Posterior vena cava (tissue), 2 donors: ENCODE results near the gene GET3. TPM values are rescaled to one million over a fixed set of nuclear protein-coding genes. Genes with fewer than 3 reads are reported as not detected.
A peak's percentile ranks its signal among the peaks of the same experiment; 100 is the strongest.

Source experiments
- DNase-seq: peaks from one replicate; pipeline ENCODE4 v3.0.0-alpha.2; 2020; ENCODE audit warnings: low spot score
- intact Hi-C, 2 donors: fragments of 100-400 bp; cut with DNase I; formaldehyde crosslinking; loops; one replicate each; pipeline versions ENCODE4 v1.14.1 to v1.14.2; 2022 to 2023
- total RNA-seq, 2 donors: library from RNA; stranded (reverse); fragmentation: NEBNext Ultra II Directional; extraction: Animal tissue kit (Norgen Biotek cat#: 25700); gene quantifications; one replicate each; pipeline ENCODE4 v1.2.1, GENCODE V29; 2021
- donor health status: DM: yes; HTN: yes; CAD: no.
- donor health status: DM: yes; HTN: yes; CAD: no.

Gene GET3
- total RNA-seq, 2 donors from 2014 or later: 41.2 to 42.6 TPM

DNA sequence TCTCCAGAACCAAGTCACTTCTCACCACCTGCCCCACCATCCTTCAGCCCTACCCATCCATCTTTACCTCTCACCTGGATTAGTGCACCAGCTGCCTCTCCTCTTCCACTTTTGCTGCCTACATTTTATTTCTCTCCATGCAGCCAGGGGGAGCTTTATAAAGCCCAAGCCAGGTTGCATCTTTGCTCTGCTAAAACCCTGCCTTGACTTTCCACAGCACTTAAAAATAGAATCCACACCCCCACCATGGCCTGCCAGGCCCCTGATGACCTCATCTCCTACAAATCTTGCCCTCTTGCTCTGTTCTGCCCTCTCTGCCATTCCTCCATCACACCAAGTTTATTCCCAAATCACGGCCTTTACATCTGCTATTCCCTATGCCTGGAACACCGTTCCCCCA, 36.3 kb downstream of the GET3 start:
- no peak for DNase-seq
- intact Hi-C loops: no loop called here

DNA sequence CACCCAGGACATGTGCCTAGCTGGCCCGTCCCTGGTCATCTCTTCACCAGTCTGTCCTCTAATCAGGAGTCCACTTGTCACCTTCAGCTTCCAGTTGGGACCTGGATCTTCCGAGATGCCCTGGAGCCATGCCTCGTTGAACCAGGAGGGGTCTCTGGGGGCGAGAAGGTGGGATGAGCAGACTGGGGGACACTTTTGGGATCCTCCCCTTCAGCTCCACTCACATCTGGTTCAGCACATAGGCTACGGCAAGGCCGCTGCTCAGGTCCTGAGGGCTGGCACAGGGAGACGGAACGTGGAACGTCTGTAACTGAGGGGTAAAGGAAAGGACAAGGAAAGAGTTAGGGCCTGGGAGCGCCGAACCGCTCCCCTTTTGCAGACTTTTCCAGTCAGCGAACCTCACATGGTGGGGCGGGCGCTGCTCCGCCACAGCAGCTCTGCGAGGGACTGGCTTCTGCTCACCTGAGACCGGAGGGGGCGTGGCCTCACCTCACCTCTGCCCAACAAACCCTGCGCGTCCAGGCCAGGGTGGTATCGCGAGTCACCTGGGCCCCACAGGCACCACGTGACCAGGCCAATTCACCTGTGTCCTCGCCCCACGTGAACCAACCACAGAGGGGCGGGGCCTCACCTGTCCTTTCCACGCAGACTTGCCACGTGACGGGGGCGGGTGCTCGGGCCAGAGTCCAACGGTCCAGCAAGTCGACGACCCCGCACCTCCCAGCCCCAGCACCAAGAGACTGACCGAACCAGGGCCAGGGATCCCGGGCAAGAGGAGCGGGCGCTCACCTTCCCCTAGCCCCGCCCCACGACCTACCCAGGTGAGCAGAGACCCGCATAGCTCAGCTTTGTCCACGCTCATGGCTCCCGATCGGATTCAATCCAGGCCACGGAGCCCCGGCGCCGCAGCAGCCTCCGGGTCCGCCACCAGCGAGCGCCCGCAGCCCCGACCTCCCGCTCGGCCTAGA, 37.6 kb downstream of the GET3 start, which contains the start of gene HOOK2:
HOOK2 (minus strand) TSS at position 965 of the 968 bp plus-strand sequence; CDS start at position 862, 103 bp downstream.
- DNase-seq: no peak

GRCh38 chr19:12777217-12778016, 40.1 kb downstream of the GET3 start:
- DNase-seq: peak; percentile 95
- intact Hi-C loops: loop anchor here (2.0 kb wide), 2 partner anchors 17 to 19 kb away; no protein-coding TSS in a partner anchor

More for the DNA sequence above, 37.6 kb downstream of the GET3 start, which contains the start of gene HOOK2:
- intact Hi-C loops: no loop called here

- intact Hi-C loops: loop anchor here in 1 of 2 donors (2.0 kb wide), 1 partner anchor 17 kb away; no protein-coding TSS in a partner anchor
- peak; percentile 93 for DNase-seq
Observed at GRCh38 chr19:12778017-12778904, 41.0 kb downstream of the GET3 start.

DNA sequence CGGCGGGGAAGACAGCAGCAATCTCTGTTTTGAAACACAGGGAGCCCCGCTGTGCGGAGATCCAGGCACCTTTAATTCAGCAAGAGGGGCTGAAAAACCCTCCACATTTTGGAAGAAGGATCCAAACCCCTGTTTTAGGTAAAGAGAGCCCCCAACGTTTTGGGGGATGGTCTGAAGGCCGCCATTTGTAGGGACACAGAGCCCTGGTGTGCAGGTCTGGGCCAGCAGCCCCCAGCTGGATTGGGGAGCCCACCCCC, 41.5 kb downstream of the GET3 start:
- no peak for DNase-seq
- intact Hi-C loops: loop anchor here in 1 of 2 donors (2.0 kb wide), 1 partner anchor 16 kb away; no protein-coding TSS in a partner anchor

DNA sequence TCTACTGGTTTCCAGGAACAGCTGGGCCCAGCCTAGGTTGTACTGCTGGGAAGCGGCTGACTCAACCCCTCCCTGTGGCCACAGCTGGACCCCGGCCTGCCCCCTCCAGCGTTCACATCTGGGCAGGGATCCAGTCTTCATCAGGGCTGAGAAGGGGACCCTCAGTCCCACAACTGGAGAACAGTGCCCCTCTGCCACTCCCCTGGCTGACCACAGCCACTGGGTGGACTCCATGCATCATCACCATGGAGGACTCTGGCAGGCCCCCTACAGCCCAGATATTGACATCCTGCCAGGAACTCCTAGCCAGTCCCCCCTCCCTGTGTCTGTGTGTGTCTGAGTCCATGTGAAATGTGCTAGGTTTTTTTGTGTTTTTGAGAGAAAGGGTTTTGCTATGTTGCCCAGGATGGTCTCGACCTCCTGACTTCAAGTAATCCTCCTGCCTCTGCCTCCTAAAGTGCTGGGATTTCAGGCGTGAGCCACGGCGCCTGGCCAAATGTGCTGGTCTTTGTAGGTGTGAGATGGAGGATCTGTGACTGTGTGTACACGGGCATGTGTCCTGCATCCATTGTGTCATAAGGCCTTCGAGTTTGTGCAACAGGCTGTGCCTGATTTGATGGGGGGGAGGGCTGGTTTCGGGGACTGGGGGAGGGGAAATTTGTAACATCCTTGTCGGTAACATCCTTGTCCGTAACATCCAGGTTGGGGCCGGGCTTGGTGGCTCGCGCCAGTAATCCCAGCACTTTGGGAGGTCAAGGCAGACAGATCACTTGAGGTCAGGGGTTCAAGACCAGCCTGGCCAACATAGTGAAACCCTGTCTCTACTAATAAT, 42.1 kb downstream of the GET3 start:
- intact Hi-C loops: loop anchor here in 1 of 2 donors (2.0 kb wide), 1 partner anchor 15 kb away; no protein-coding TSS in a partner anchor
- peak; percentile 94 for DNase-seq

GRCh38 chr19:12782174-12782423, 44.8 kb downstream of the GET3 start:
- no peak for DNase-seq
- intact Hi-C loops: no loop called here

DNA sequence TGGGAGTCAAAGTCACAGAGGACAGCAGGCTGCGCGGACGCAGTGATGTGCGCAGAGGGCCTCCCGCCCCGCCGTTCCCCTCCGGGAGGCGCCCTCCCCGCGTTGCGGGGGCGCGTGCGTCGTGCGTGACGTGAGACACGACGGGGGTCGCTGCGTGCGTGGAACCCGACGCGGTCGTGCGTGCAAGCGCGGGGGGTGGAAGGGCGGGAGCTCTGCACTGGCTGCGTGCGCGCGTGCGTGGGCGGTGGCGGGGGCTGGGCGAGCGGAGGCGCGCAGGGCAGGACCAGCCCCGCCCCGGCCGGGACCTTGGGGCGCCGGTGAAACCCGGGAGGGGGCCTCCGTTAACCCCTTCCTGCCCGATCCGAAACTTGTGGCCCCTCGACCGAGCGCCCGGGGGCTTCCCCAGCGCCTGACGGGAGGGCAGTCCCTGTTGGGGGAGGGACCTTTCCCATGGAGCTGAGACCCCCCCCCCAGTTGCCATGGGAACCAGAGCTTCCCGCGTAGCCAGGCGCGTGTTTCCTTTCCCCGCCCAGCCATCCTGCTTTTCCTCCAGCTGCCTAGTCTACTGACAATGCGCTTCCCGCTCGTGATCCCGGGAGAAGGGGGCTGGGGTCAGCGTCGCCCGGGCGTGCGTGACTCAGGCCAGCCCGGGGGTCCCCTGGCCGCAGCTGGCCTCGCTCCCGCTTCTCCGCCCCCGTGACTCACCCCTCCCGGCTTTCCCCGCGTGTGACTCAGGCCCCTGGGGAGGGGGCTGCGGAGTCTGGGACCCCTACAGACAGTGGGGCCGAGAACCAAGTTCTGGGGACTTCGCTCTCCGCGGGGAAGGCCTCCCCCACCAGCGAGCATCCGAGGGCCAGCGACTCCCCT, 45.4 kb downstream of the GET3 start:
- DNase-seq: peak; percentile 97
- intact Hi-C loops: no loop called here

DNA sequence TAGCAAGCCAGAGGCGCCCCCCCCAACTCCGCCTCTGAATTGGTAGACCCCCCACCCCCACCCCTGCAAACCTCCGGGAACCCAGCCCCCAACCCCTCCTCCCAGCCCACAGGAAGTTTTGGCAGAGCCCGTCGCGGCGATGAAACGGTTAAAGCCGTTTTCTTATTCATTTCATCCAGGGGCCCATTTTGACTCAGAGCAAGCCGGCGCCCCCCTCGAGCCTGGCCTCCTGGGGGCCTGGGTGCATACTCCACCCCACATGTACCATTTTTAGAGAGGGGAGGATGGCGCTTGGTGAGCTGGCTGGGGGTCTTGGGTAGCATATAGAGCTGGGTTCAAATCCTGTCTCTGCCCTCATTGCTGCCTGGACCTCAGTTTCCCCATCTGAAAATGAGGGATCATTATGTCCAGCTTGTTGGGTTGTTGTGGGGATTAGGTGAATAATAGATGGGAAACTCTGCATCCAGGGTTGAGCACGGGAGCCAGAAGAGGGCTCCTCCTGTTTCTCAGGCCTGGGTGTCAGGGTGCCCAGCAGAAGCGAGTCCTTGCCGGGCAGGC, 46.1 kb downstream of the GET3 start:
- intact Hi-C loops: no loop called here
- DNase-seq: no peak

GRCh38 chr19:12783849-12784393, 46.6 kb downstream of the GET3 start:
- intact Hi-C loops: no loop called here
- DNase-seq: peak; percentile 90

DNA sequence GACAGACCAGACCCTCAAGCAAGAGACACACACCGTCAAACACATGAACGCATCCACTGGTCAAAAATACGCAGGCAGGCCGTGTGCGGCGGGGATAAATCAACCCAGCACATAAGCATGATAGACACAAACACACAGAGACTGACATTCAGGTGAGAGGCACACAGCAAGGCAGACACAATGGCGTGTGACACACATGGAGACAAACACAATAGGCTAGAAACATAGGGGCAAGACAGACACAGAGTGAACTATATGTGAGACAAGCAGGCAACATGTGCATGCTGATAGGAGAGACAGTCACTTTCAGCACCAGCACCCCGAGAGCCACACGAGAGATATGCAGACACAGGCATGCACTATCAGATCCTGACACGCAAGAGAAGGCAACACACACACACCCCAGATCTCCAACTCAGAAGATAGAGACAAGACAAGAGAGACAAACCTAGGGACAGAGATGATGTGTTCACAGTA, 47.1 kb downstream of the GET3 start:
- peak; percentile 43 for DNase-seq
- intact Hi-C loops: no loop called here

DNA sequence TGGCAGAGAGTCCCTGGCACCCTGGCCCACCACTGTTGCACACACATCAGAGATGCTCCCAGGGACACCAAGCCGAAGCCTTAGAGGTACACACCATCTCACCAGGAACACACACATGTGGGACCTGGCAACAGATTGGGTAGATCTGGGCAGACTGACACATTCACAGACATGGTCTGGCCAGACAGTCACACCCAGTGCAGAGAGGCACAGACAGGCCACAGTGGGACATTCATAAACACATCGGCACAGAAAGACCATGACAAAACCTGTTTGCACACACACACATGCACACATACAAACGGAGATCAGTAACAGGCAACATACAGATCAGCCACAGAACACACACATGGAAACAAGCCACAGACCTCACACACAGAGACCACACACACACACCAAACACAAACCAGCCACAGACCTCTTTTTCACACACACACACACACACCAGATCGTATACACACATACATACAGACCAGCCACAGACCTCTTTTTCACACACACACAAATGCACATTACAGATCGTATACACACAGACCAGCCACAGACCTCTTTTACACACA, 47.7 kb downstream of the GET3 start:
- intact Hi-C loops: no loop called here
- peak; percentile 77 for DNase-seq

GRCh38 chr19:12785431-12786031, 48.2 kb downstream of the GET3 start:
- intact Hi-C loops: no loop called here

DNA sequence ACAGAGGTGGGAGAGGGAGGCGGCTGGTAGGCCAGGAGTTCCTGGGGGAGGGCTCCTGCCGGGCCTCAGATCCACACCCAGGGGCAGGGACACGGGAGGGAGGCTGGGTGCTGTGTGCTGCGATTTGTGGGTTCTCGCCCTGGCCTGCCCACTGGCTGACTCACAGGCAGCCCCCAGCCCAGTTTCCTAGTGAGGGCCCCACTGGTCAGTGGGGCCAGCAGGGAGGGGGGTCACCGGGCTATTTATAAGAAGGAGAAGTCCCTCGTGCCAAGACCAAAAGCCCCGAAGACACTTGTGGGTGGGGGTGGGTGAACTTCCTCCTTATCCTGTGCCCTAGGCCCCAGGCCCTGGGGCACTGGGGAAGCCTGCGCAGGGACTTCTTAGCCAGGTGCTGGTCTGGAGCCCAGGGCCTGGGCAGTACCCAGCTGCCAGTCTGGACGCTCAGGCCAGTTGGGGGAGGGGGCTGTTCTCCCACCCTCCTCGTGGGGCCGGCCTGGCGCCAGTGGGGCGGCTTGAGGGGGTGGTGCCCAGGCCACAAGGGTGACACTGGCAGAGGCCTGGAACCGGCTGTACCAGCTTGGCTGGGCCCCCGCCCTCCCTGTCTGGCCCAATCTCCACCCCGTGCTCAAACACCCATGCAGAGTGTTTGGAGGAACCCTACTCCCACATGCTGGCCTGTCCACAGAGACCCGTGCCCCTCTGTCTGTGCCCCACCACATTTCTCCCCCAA, 49.0 kb downstream of the GET3 start:
- intact Hi-C loops: no loop called here
- peak; percentile 91 for DNase-seq

More at GRCh38 chr19:12785431-12786031, 48.2 kb downstream of the GET3 start:
- DNase-seq: peak; percentile 69

DNA sequence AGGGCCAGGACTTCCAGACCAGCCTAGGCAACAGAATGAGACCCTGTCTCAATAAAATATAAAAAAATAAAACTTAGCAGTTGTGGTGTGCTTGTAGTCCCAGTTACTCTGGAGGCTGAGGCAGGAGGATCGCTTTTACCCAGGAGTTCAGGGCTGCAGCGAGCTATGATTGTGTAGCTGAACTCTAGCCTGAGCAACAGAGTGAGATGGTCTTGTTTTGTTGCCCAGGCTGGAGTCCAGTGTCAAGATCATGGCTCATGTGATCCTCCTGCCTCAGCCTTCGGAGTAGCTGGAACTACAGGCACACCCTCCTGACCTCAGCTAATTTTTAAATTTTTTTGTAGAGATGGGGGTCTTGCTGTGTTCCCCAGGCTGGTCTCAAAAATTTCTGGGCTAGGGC, 49.7 kb downstream of the GET3 start:
- intact Hi-C loops: no loop called here
- no peak for DNase-seq
